ENCODE data around the gene ZNF394.

ZNF394 gene

DNA sequence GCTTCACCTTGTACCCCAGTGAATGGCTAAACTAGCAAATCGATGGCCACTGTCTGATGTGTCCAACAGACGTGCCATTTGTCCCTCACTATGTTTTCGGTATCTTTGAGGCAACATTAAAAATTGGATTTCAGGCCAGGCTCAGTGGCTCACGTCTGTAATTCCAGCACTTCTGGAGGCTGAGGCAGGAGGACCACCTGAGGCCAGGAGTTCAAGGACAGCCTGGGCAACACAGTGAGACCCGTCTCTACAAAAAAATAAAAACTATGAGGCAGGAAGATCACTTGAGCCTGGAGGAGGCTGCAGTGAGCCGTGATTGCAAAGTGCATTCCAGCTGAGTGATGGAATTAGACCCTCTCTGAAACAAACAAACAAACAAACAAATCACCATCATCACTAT is 43.8 kb upstream of the ZNF394 start (continued):
- TF ChIP-seq, protein P1, sequence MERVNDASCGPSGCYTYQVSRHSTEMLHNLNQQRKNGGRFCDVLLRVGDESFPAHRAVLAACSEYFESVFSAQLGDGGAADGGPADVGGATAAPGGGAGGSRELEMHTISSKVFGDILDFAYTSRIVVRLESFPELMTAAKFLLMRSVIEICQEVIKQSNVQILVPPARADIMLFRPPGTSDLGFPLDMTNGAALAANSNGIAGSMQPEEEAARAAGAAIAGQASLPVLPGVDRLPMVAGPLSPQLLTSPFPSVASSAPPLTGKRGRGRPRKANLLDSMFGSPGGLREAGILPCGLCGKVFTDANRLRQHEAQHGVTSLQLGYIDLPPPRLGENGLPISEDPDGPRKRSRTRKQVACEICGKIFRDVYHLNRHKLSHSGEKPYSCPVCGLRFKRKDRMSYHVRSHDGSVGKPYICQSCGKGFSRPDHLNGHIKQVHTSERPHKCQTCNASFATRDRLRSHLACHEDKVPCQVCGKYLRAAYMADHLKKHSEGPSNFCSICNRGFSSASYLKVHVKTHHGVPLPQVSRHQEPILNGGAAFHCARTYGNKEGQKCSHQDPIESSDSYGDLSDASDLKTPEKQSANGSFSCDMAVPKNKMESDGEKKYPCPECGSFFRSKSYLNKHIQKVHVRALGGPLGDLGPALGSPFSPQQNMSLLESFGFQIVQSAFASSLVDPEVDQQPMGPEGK (CRISPR knock-in tag; IDR thresholded peaks at IDR 0.05; ENCODE audit: borderline replicate concordance) = no peak
- TF ChIP-seq OSR1 (CRISPR knock-in tag; IDR thresholded peaks at IDR 0.05) = no peak

GRCh38 chr7:99543081-99543671 is 43.1 kb upstream of the ZNF394 start:
- ATAC-seq = no peak
- TF ChIP-seq ZNF70 (CRISPR knock-in tag; IDR thresholded peaks at IDR 0.05) = no peak
- no peak for TF ChIP-seq ISL1 (CRISPR knock-in tag; IDR thresholded peaks at IDR 0.05)
- TF ChIP-seq OSR1 (CRISPR knock-in tag; IDR thresholded peaks at IDR 0.05) = no peak
- TF ChIP-seq ZFP3 (CRISPR knock-in tag; IDR thresholded peaks at IDR 0.05) = no peak
- no peak for TF ChIP-seq ARNTL (CRISPR knock-in tag; IDR thresholded peaks at IDR 0.05; ENCODE audit: borderline replicate concordance, low read depth)
- no peak for TF ChIP-seq ZNF565 (CRISPR knock-in tag; conservative IDR thresholded peaks at IDR 0.05; ENCODE audit: low read depth)
- TF ChIP-seq, protein P2, sequence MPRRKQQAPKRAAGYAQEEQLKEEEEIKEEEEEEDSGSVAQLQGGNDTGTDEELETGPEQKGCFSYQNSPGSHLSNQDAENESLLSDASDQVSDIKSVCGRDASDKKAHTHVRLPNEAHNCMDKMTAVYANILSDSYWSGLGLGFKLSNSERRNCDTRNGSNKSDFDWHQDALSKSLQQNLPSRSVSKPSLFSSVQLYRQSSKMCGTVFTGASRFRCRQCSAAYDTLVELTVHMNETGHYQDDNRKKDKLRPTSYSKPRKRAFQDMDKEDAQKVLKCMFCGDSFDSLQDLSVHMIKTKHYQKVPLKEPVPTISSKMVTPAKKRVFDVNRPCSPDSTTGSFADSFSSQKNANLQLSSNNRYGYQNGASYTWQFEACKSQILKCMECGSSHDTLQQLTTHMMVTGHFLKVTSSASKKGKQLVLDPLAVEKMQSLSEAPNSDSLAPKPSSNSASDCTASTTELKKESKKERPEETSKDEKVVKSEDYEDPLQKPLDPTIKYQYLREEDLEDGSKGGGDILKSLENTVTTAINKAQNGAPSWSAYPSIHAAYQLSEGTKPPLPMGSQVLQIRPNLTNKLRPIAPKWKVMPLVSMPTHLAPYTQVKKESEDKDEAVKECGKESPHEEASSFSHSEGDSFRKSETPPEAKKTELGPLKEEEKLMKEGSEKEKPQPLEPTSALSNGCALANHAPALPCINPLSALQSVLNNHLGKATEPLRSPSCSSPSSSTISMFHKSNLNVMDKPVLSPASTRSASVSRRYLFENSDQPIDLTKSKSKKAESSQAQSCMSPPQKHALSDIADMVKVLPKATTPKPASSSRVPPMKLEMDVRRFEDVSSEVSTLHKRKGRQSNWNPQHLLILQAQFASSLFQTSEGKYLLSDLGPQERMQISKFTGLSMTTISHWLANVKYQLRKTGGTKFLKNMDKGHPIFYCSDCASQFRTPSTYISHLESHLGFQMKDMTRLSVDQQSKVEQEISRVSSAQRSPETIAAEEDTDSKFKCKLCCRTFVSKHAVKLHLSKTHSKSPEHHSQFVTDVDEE (CRISPR knock-in tag; IDR thresholded peaks at IDR 0.05) = no peak
- no peak for TF ChIP-seq RARB (CRISPR knock-in tag; IDR thresholded peaks at IDR 0.05)
- TF ChIP-seq TCF4 (CRISPR knock-in tag; IDR thresholded peaks at IDR 0.05; ENCODE audit: borderline replicate concordance) = no peak

GRCh38 chr7:99541212-99541611 is 41.1 kb upstream of the ZNF394 start:
- TF ChIP-seq ZFP3 (CRISPR knock-in tag; IDR thresholded peaks at IDR 0.05) = no peak
- TF ChIP-seq BACH2 (CRISPR knock-in tag; IDR thresholded peaks at IDR 0.05; ENCODE audit: borderline replicate concordance) = no peak
- no peak for TF ChIP-seq ZC3H10 (CRISPR knock-in tag; IDR thresholded peaks at IDR 0.05)
- TF ChIP-seq ISL1 (CRISPR knock-in tag; IDR thresholded peaks at IDR 0.05) = no peak
- TF ChIP-seq CREB5 (CRISPR knock-in tag; IDR thresholded peaks at IDR 0.05; ENCODE audit: low read depth) = no peak
- no peak for TF ChIP-seq OSR1 (CRISPR knock-in tag; IDR thresholded peaks at IDR 0.05)
- no peak for TF ChIP-seq ZNF70 (CRISPR knock-in tag; IDR thresholded peaks at IDR 0.05)
- no peak for TF ChIP-seq ZFP30 (CRISPR knock-in tag; IDR thresholded peaks at IDR 0.05)
- no peak for TF ChIP-seq SNAI2 (CRISPR knock-in tag; IDR thresholded peaks at IDR 0.05)
- TF ChIP-seq ARNTL (CRISPR knock-in tag; IDR thresholded peaks at IDR 0.05; ENCODE audit: borderline replicate concordance, low read depth) = no peak
- TF ChIP-seq ZNF8 (CRISPR knock-in tag; IDR thresholded peaks at IDR 0.05) = no peak
- TF ChIP-seq TOX (CRISPR knock-in tag; IDR thresholded peaks at IDR 0.05; ENCODE audit: borderline replicate concordance) = no peak
- TF ChIP-seq, protein P1 (CRISPR knock-in tag; IDR thresholded peaks at IDR 0.05; ENCODE audit: borderline replicate concordance) = no peak
- TF ChIP-seq POU6F1 (CRISPR knock-in tag; IDR thresholded peaks at IDR 0.05; ENCODE audit: borderline replicate concordance, low read depth) = no peak
- TF ChIP-seq, protein P2 (CRISPR knock-in tag; IDR thresholded peaks at IDR 0.05) = no peak
- TF ChIP-seq CSRNP3 (CRISPR knock-in tag; IDR thresholded peaks at IDR 0.05) = no peak
- no peak for TF ChIP-seq ZNF565 (CRISPR knock-in tag; conservative IDR thresholded peaks at IDR 0.05; ENCODE audit: low read depth)
- TF ChIP-seq GLIS3 (CRISPR knock-in tag; IDR thresholded peaks at IDR 0.05) = no peak
- no peak for TF ChIP-seq RARB (CRISPR knock-in tag; IDR thresholded peaks at IDR 0.05)
- ATAC-seq = no peak

All from SK-N-SH treated with all-trans-retinoic acid at 6 μM for 48 hours (cell line).